ENCODE measurements around the gene RSL24D1.

The RSL24D1 gene

DNA sequence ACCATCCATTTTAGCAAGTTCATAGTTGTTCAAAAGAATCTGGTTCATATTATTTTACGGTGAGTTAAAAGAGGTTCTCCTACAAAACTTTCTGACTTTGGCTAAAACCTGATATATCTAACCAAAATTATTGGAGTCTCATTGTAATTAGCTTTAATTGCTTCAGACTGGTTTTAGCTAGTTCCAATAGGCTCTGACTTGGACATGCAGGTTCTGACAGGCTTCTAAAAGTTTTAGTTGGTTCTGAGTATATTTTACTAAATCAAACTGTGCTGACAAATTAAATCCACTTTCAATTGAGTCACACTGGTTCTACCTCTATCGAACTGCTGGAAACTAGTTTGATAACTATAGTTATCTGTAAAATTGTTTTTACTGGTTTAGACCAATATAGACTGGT lies 42.1 kb upstream of the RSL24D1 start:
- Histone ChIP-seq H3K9me3 (replicated peaks; ENCODE audit: insufficient read depth, low read length) (no peaks in the 10 kb centered on the region), H3K27me3 (replicated peaks; ENCODE audit: insufficient read depth, low read length) (no peaks in the 10 kb centered on the region), H3K36me3 (replicated peaks; ENCODE audit: insufficient read depth, low read length) (no peaks in the 10 kb centered on the region; the same call in 1 of the 2 replicates), H3K4me3 (ENCODE audit: low read length) (no peak overlapping the region), H3K79me2 (ENCODE audit: low read length) (peaks cover 41% of the 10 kb centered on the region), H3F3A (ENCODE audit: insufficient read depth, low read length) (no peaks in the 10 kb centered on the region), H3K4me2 (ENCODE audit: low read depth, low read length) (no peak overlapping the region), H2AFZ (ENCODE audit: low read length) (no peak overlapping the region), H3K27ac (ENCODE audit: low read length) (no peak overlapping the region), H3K9ac (ENCODE audit: low read length) (no peak overlapping the region), H3K9me2 (replicated peaks; ENCODE audit: insufficient read depth, low read length) (no peaks in the 10 kb centered on the region), H3K4me1 (ENCODE audit: low read length) (peaks cover 14% of the 10 kb centered on the region), H4K20me1 (ENCODE audit: insufficient read depth, low read length) (no peaks in the 10 kb centered on the region)
- DNase-seq: no peak
- TF ChIP-seq, protein P1, sequence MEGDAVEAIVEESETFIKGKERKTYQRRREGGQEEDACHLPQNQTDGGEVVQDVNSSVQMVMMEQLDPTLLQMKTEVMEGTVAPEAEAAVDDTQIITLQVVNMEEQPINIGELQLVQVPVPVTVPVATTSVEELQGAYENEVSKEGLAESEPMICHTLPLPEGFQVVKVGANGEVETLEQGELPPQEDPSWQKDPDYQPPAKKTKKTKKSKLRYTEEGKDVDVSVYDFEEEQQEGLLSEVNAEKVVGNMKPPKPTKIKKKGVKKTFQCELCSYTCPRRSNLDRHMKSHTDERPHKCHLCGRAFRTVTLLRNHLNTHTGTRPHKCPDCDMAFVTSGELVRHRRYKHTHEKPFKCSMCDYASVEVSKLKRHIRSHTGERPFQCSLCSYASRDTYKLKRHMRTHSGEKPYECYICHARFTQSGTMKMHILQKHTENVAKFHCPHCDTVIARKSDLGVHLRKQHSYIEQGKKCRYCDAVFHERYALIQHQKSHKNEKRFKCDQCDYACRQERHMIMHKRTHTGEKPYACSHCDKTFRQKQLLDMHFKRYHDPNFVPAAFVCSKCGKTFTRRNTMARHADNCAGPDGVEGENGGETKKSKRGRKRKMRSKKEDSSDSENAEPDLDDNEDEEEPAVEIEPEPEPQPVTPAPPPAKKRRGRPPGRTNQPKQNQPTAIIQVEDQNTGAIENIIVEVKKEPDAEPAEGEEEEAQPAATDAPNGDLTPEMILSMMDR (IDR thresholded peaks at IDR 0.05; ENCODE audit: low read length): no peak
- TF ChIP-seq EZH2phosphoT487 (IDR thresholded peaks at IDR 0.05; ENCODE audit: low read length) (no peak), EZH2 (optimal IDR thresholded peaks at IDR 0.05; ENCODE audit: low read depth, low read length) (no peak)

DNA sequence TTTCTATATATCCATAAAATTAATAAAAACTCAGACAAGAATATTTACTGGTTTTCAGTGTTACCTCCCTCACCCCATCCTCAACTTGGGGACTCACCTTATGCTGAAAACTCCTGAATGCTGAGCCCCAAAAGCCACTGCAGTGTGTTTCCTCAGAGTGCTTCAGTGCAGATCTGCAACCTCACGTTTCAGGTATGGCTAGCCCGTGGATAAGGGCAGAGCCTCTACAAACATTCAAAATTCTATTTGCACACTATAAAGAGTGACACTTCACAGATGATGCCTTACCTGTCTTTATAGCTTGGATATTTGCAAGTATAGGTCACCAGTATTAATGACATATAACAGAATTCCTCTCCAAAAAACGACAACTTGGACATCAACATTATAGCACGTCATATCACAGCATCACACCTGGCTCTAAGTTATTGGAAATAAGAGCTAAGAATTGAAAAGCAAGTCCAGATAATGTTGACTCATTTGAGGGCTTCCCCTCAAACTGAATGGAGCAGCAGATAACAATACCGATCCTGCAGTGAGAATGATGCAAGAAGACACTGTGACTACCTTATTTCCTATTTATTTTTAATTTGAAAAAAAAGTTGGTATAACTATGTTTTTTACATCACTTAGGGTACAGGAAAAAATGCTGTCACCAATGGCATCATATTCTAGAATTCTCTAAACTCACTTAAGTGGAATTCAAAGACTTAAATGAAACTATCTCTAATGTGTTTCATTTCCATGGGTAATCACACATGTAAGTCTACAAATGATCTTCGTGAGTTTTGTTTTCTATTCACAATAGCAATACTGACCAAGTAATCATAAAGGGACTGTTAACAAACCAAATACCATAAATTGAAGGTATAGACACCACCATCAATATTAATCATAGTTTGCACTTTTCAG lies 40.7 kb upstream of the RSL24D1 start:
- Histone ChIP-seq H4K20me1 (ENCODE audit: insufficient read depth, low read length) (no peaks in the 10 kb centered on the region), H3F3A (ENCODE audit: insufficient read depth, low read length) (no peaks in the 10 kb centered on the region), H3K27me3 (replicated peaks; ENCODE audit: insufficient read depth, low read length) (no peaks in the 10 kb centered on the region), H3K4me1 (ENCODE audit: low read length) (peaks cover 14% of the 10 kb centered on the region), H3K9me3 (replicated peaks; ENCODE audit: insufficient read depth, low read length) (no peaks in the 10 kb centered on the region), H3K9ac (ENCODE audit: low read length) (no peak overlapping the region), H3K9me2 (replicated peaks; ENCODE audit: insufficient read depth, low read length) (no peaks in the 10 kb centered on the region), H3K27ac (ENCODE audit: low read length) (no peak overlapping the region), H3K79me2 (ENCODE audit: low read length) (peaks cover 30% of the 10 kb centered on the region), H3K36me3 (replicated peaks; ENCODE audit: insufficient read depth, low read length) (no peaks in the 10 kb centered on the region; the same call in 1 of the 2 replicates), H3K4me2 (ENCODE audit: low read depth, low read length) (no peak overlapping the region), H2AFZ (ENCODE audit: low read length) (no peak overlapping the region), H3K4me3 (ENCODE audit: low read length) (no peak overlapping the region)
- no peak for DNase-seq
- TF ChIP-seq EZH2 (optimal IDR thresholded peaks at IDR 0.05; ENCODE audit: low read depth, low read length): no peak
- TF ChIP-seq, protein P1 (IDR thresholded peaks at IDR 0.05; ENCODE audit: low read length): no peak
- no peak for TF ChIP-seq EZH2phosphoT487 (IDR thresholded peaks at IDR 0.05; ENCODE audit: low read length)

DNA sequence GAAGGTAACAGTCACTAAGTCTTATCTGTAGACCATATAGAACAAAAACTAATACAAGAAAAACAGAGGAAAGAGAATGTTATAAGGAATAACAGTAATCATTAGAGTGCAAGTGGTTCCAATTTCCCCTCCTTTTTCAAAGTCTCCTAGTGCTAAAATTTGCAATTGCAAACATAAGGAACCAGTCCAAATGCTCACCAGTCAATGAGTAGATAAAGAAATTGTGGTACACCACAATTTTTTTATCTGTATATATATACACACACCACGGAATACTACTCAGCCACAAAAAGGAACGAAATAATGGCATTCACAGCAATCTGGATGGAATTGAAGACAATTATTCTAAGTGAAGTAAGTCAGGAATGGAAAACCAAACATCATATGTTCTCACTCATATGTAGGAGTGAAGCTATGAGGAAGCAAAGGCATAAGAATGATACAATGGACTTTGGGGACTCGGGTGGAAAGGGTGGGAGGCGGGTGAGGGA lies 38.9 kb upstream of the RSL24D1 start:
- DNase-seq: no peak
- peaks cover 22% of the 10 kb centered on the region for H3K79me2 ChIP-seq (ENCODE audit: low read length)

More for the DNA sequence above, 38.9 kb upstream of the RSL24D1 start:
- Histone ChIP-seq H3K27ac (ENCODE audit: low read length) (no peak overlapping the region), H4K20me1 (ENCODE audit: insufficient read depth, low read length) (no peaks in the 10 kb centered on the region), H3K27me3 (replicated peaks; ENCODE audit: insufficient read depth, low read length) (no peaks in the 10 kb centered on the region), H3K4me3 (ENCODE audit: low read length) (no peak overlapping the region), H2AFZ (ENCODE audit: low read length) (no peak overlapping the region), H3K4me2 (ENCODE audit: low read depth, low read length) (no peak overlapping the region), H3K4me1 (ENCODE audit: low read length) (peaks cover 18% of the 10 kb centered on the region), H3K9me2 (replicated peaks; ENCODE audit: insufficient read depth, low read length) (no peaks in the 10 kb centered on the region), H3K9me3 (replicated peaks; ENCODE audit: insufficient read depth, low read length) (no peaks in the 10 kb centered on the region), H3K36me3 (replicated peaks; ENCODE audit: insufficient read depth, low read length) (no peaks in the 10 kb centered on the region; the same call in 1 of the 2 replicates), H3F3A (ENCODE audit: insufficient read depth, low read length) (no peaks in the 10 kb centered on the region), H3K9ac (ENCODE audit: low read length) (no peak overlapping the region)
- no peak for TF ChIP-seq EZH2phosphoT487 (IDR thresholded peaks at IDR 0.05; ENCODE audit: low read length)
- TF ChIP-seq, protein P1 (IDR thresholded peaks at IDR 0.05; ENCODE audit: low read length): no peak
- no peak for TF ChIP-seq EZH2 (optimal IDR thresholded peaks at IDR 0.05; ENCODE audit: low read depth, low read length)

Data from MM.1S (cell line).